PC-9 (cell line): ENCODE measurements around the gene MAST4.

Experiments used
- CTCF ChIP-seq: fragments of 200-600 bp; sonication (generic); conservative IDR thresholded peaks from 2 replicates; pipeline ENCODE4 v1.6.1; 2017; ENCODE audit warnings: mixed run types, antibody characterized with exemption, mild to moderate bottlenecking, moderate library complexity
- EZH2 ChIP-seq: fragments of 200-600 bp; sonication (generic); IDR thresholded peaks from 2 replicates; pipeline ENCODE4 v1.8.0; 2017; ENCODE audit warnings: antibody characterized with exemption, low read depth

- TF ChIP-seq CTCF = no peak
- TF ChIP-seq EZH2 = no peak
Observed at GRCh38 chr5:66669862-66670195, 73.6 kb downstream of the MAST4 start.
